ENCODE results near the gene MGRN1. TPM values are rescaled to one million over a fixed set of nuclear protein-coding genes. Genes with fewer than 3 reads are reported as not detected.

The MGRN1 gene
- total RNA-seq, 1 donor = 93.2 TPM

DNA sequence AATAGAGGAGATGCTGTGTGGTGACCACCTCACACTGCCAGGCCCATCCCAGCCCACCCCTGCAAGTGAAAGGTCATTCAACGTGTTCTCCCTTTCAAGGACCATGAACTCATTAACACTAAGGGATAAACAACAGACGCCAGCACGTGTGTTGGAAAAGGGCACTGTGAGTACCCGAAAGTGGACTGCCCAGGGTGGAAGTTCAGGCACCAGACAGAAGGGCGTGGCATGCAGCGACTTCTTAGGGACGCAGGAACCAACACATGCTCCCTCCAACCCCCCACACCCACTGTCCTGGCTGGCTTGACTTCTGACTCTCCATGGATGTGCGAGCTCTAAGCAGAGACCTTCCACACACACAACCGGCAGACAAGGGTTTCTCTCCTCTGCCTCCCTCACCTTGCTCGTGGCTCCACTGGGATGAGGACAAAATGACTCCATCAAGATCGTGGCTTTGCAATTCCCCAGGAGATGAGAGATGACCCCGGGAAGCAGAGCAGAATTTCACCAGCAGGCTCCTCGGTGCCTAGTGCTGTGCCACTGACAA lies 20.9 kb upstream of the MGRN1 start:
- DNase-seq (ENCODE audit: low read depth in 2 of 3, low spot score in 2 of 3) = no peak

DNA sequence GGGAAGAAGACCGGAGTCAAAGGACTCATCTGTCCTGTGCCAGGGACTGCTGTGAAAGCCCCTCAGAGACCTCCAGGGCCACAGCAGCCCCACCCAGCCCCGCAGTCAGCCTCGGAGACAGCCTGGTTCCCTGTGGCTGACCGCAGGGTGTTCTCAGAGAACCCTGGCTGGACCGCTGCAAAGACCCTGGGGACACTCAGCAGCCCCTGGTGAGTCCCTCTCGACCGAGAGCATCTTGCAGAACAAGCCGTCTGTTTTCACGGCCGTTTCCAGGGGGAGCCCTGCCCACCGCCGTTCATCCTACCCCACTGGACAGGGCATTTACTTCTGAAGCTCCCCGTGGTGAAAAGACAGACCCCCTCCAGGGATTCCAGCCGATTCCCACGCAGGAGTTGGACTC lies 20.2 kb upstream of the MGRN1 start:
- no peak for DNase-seq (ENCODE audit: low read depth in 2 of 3, low spot score in 2 of 3)

- DNase-seq (ENCODE audit: low read depth in 2 of 3, low spot score in 2 of 3) = no peak
These were observed 18.3 kb upstream of the MGRN1 start for GRCh38 chr16:4606354-4606753.

GRCh38 chr16:4607841-4608703 lies 16.6 kb upstream of the MGRN1 start:
- DNase-seq (ENCODE audit: low read depth in 2 of 3, low spot score in 2 of 3) = no peak

- DNase-seq (ENCODE audit: low read depth in 2 of 3, low spot score in 2 of 3) = no peak
These were observed 16.0 kb upstream of the MGRN1 start for GRCh38 chr16:4608704-4608980.

DNA sequence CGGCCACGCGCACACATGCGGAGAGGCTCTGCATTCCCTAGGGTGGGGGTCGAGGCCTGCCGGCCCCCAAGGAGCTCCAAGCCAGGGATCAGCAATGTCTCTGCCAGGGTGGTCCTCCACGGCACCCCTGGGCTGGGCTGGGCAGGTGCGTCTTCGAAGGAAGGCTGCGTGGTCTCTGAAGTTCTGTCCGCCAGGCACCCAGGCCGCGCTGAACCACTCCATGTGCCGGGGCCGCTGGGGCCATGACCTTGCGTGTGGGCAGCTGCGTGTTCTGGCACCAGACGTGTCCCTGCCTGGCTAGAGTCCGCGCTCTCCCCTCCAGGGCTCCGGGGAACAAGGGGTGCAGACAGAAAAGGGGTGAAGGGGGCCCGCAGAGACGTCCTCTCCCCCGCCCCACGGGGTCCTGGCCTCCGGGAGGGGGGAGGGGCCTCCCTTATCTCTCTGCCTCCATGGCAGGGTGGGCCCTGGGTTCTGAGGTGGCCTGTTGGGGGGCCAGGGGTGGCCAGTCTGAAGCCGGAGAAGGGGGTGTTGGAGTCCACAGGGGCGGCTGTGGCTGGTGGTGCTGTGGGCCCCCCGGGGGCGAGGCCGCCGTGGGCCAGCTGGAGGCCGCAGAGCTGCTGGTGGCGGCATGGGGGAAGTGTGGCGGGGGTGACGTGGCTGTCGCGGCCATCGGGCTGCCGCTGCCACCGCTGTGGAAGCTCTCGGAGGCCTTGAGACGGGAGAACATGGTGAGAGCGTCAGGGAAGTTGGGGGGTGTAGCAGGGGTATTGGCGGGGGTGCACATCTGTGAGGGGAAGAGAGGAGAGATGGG lies 15.2 kb upstream of the MGRN1 start:
- no peak for DNase-seq (ENCODE audit: low read depth in 2 of 3, low spot score in 2 of 3)

DNA sequence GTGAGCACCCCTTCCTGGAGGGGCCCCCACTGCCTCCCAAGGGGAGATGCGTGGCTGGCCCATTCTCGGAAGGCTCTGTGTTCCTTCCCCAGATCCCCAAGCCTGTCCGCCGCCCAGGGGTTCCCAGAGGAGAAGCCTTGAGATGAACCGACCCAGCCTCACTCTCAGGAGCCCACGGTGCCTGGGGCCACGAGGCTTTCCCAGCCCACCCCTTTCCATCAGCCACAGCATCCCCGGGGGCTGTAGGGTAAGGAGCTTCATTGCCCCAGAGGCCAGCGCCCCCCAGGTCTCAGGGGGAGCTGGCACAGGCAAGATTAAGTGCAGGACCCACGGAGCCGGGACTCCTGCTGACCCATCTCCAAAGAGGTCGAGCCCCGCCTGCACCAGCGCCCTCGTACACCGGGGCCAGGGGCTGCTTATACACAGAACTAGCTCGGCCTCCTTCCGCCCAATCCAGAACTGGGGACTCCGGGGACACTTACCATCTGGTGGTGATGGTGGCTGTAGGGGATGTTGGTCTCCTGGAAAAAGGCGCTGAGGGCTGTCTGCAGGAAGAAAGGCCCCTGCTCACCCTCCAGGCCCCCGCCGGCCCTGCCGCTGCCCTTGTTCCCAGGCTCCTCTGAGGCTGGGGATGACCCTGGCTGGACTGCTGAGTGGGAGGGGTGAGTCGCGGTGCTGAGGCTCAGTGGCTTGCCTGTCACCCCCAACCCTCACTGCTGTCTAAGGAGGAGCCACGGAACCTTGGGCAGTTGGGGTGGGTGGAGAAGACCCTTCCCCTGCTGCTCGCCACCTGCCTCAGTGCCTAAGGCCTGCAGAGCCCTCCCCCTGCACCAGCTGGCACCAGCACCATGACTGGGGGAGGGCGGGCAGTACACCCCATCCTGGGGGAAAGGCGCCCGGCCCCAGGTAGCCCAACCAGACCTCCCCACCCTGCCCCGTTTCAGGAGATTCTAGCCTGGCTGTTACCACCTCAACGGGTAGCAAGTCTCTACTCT lies 14.3 kb upstream of the MGRN1 start:
- no peak for DNase-seq (ENCODE audit: low read depth in 2 of 3, low spot score in 2 of 3)

DNA sequence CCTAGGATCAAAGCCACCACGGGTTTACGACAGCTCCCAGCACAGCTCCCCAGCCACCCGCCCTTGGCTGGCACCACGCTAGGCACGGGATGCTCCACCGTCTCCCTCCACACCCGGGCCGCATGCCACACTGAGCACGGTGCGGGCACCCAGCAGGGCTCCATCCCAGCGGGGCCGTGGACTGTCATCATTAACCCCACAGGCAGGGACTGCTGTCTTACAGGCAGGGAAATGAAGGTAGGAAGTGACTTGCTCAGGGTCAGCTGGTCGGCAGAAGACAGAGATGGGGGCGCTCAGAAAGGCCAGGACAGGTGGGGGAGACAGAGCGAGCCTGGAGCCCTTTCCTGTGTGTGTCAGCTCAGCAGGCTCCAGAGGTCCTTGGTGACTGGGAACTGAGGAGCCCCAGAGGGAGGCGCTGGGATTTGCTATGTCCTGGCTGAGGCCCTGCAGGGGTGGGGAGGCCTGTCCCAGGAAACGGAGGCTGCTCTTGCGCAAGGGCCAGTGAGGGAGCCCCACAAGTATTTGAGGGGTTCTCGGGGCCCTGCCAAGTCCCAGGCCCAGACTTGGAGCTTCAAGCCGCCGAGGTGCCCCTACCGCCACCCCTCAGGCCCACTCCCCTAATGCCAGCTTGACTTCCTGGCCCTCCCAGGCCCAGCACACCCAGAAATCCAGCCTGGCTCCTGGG lies 13.1 kb upstream of the MGRN1 start:
- DNase-seq (ENCODE audit: low read depth in 2 of 3, low spot score in 2 of 3) = no peak

GRCh38 chr16:4612474-4612931 lies 12.1 kb upstream of the MGRN1 start:
- DNase-seq (ENCODE audit: low read depth in 2 of 3, low spot score in 2 of 3) = no peak

DNA sequence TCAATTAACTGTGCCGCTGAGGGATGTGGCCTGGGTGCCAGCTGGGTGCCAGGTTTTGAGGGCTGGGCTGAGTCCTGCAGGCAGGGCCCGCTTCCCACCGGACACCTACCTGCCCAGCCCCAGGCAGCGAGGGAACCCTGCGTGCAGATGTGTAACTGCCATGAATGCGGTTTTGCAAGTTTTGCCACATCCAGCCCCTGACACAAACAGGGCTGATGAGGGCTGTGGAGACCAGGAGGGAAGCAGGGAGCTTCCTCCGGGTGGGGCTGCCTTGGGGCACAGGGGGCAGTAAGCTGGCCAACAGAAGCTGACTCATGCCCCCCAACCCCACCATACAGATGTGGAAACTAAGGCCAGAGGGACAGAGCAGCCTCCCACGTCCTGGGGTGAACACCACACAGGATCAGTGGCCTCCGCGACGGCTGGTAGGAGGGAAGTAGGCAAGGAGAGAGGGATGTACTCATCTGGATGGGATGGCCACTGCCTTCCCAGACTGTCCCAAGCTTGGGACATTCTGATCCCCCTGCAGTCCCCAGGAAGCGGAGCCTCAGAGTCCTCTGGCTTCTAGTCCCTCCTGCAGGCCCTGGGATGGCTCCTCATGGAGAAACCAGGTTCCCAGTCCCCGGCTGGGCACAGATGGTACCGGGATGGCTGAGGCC lies 11.5 kb upstream of the MGRN1 start:
- no peak for DNase-seq (ENCODE audit: low read depth in 2 of 3, low spot score in 2 of 3)

- DNase-seq (ENCODE audit: low read depth in 2 of 3, low spot score in 2 of 3) = no peak
These were observed 10.7 kb upstream of the MGRN1 start for GRCh38 chr16:4613636-4614570.

DNA sequence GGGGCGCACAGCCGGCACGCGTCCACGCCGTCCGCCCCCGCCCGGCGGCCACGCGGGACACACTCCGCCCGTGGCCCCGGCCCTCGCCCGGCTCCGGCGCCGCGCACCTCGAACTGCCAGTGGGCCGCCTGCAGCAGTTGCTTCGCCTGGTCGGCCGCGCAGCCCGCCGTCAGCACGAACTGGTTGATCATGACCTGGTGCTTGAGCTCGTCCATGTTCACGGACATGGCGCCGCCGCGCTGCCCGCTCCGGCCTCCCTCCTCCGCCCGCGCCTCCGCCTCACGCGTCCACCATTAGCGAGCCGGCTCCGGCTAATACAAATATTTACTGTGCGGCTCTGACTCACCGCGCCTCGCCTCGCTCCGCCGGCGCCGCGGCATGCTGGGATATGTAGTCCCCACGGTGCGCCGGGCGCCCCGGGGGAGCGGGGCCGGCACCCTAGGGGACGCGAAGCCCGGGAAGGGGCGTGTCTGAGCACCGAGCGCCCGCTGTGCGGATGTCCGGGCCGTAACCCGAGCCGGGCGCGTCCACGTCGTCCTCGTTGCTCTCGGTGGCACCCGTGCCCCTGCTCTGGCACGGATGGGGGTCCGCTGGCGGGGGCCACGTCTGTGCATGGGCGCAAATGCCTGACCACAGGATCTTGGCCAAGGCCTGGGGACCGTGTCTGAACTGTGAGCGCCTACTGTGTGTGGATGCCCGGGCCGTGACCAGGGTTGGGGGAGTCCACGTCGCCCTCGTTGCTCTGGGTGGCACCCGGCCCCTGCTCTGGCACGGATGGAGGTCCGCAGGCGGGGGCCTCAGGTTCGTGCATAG lies 9.8 kb upstream of the MGRN1 start, which contains the start of gene UBALD1:
UBALD1 (minus strand) TSS at position 318 of the 813 bp plus-strand sequence; CDS start at position 227, 91 bp downstream.
- DNase-seq (ENCODE audit: low read depth in 2 of 3, low spot score in 2 of 3) = peak; percentile 60 to 84 (median 72)

GRCh38 chr16:4615384-4616046 lies 9.1 kb upstream of the MGRN1 start:
- no peak for DNase-seq (ENCODE audit: low read depth in 2 of 3, low spot score in 2 of 3)

DNA sequence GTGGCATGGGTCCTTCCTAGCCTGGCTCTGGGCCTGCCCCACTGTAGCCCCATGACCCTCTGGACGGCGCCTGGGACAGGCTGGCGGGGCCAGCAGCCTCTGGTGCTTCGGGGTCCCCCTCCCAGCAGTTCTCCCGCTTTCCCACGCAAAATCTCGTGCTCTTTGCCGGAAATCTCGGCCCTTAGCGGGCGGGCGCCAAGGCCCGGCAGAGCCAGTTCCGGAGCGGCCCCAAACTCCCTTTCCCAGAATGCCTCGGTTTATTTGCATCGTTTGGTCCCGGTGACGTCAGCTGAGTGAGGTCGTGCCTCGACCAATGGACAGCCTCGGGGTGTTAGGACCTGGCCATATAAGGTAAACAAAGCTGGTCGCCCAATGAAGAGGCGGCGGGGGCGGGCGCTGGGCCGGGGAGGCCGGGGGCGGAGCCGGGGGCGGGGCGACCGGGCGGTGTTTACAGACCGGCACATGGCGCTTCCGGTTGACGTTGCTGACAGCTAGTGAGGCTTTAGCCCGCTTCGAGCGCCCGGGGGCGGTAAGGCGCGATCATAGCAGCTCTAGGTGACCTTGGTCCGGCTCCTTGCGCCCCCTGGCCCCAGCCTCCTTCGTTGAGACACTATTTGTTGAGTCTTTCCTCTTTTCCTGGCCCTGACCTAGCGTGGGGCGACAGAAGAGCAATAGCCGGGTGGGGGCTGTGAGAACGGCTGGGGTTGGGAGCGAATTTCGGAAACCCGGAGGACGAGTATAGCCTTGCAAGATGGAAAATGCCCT lies 8.4 kb upstream of the MGRN1 start:
- peak; percentile 91 to 100 (median 100) for DNase-seq (ENCODE audit: low read depth in 2 of 3, low spot score in 2 of 3)

DNA sequence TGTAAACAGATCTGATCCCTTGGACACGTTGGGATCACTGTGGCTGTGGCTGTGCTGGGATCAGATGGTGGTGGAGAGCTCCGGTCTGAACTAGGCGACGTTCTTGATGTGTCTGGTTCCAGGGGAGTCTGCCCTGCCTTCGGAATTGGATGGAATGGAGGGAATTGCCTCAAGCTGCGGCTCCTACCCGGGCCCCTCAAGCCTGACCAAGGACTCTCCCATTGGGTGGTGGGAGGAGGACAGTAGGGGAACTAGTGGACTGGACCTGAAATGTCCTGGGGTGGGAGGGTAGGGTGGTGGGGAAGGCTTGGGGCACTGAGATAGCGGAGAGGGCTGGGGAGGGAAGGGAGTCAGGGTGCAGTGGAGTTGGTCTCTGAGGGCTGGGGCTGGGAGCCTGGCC lies 6.7 kb upstream of the MGRN1 start:
- DNase-seq (ENCODE audit: low read depth in 2 of 3, low spot score in 2 of 3) = no peak

Data from hematopoietic multipotent progenitor cell (in vitro differentiated cells).